NT2/D1 (cell line): ENCODE measurements around the gene GNAT3.

Experiments
- SUZ12 ChIP-seq: IDR thresholded peaks from 2 replicates; pipeline ENCODE4 v1.6.1; 2011; ENCODE audit not compliant: insufficient read length, insufficient read depth; ENCODE audit errors: extremely low read depth
- YY1 ChIP-seq: IDR thresholded peaks from 2 replicates; pipeline ENCODE4 v1.6.1; 2011; ENCODE audit not compliant: insufficient read length, insufficient read depth
- ZNF274 ChIP-seq: IDR thresholded peaks from 2 replicates; pipeline ENCODE4 v1.6.1; 2011; ENCODE audit warnings: mild to moderate bottlenecking, low read depth, low read length

DNA sequence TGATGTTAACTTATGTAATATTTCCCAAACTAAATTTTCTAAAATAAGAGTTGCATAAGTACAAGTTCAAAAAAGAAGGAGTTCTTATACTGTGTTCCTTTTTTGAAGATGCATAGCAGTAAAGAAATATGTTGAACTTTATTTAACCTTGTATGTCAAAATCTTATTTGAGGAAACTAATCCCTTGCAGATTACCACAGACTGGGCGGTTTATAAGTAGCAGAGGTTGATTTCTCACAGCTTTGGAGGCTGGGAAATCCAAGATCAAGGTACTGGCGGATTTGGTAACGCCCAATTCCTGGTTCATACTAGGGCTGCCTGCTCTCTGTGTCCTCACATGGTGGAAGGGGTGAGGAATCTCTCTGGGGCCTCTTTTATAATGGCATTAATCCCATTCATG lies 68.5 kb downstream of the GNAT3 start:
- TF ChIP-seq SUZ12: no peak
- no peak for TF ChIP-seq YY1
- TF ChIP-seq ZNF274: no peak
